ENCODE data around the gene MARF1. TPM values are rescaled to one million over a fixed set of nuclear protein-coding genes. Genes with fewer than 3 reads are reported as not detected.

Gene MARF1
- total RNA-seq, 3 donors from 2014 or later, result 60.1 to 162 (median 90.9) TPM

- H3K36me3 ChIP-seq (ENCODE audit: low read depth), result no peaks in the 10 kb centered on the region
- intact Hi-C loops (cut with DNase I, micrococcal nuclease), result no loop called here
- TF ChIP-seq CTCF (IDR thresholded peaks at IDR 0.05), result no peak
- H3K4me3 ChIP-seq, result no peak overlapping the region
- H3K9me3 ChIP-seq, result no peaks in the 10 kb centered on the region
- peaks cover 17% of the 10 kb centered on the region for H3K4me1 ChIP-seq (ENCODE audit: low read depth)
- DNase-seq (no peak), ATAC-seq (no peak)
Observed at GRCh38 chr16:15639061-15639568, 3.8 kb downstream of the MARF1 start.

DNA sequence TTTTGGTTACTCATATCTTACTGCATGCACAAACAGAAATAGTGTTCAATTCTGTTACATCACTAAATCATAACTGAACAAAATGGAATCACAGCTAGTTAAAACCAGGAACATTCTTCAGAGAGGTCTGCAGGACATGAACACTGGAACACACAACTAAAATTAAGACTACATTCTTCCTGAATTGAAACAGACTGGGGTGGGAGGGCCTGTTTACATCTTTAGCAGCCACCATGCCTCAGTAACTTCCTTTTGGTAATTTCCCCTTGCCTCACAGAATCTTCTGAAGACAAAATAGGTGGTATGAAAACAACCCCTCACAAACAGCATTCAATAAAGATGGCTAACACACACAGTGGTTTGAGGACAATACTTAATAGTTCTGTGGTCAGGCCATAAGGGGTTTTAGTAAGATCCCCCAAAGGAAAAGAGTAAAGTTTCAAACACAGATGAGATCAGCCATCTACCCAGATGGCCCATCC is 6.5 kb downstream of the MARF1 start:
- Histone ChIP-seq H3K4me3 (no peak overlapping the region), H3K36me3 (ENCODE audit: low read depth) (no peaks in the 10 kb centered on the region), H3K9me3 (no peaks in the 10 kb centered on the region), H3K4me1 (ENCODE audit: low read depth) (peaks cover 4% of the 10 kb centered on the region)
- TF ChIP-seq CTCF (IDR thresholded peaks at IDR 0.05), result no peak
- no peak for DNase-seq
- intact Hi-C loops (cut with DNase I, micrococcal nuclease), result no loop called here
- ATAC-seq, result peak; percentile 58

DNA sequence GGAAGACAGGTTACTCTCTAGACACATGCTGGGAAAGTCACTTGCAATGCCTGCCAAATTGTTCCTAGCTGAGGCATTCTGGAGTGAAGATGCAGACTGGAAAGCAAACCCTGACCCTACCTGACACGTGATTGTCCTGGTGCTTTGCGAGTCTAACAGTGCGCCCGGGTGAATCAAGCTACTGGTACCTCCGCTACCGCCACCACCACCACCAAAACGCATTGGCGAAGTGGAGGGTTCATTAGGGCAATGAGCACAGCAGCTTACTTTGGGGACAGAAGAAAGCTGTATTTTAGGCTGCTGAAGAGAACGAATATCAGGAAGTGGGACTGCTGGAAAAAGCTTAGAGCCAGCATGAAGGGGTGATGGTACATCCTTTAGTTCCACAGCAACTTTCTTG is 7.0 kb downstream of the MARF1 start:
- Histone ChIP-seq H3K4me1 (ENCODE audit: low read depth) (no peaks in the 10 kb centered on the region), H3K4me3 (no peak overlapping the region), H3K9me3 (no peaks in the 10 kb centered on the region), H3K36me3 (ENCODE audit: low read depth) (no peaks in the 10 kb centered on the region)
- no peak for TF ChIP-seq CTCF (IDR thresholded peaks at IDR 0.05)
- intact Hi-C loops (cut with DNase I, micrococcal nuclease), result no loop called here
- DNase-seq, result no peak
- ATAC-seq, result no peak

- Histone ChIP-seq H3K36me3 (ENCODE audit: low read depth) (peaks cover 5% of the 10 kb centered on the region), H3K4me3 (no peak overlapping the region), H3K9me3 (no peaks in the 10 kb centered on the region), H3K4me1 (ENCODE audit: low read depth) (no peaks in the 10 kb centered on the region)
- DNase-seq (no peak), ATAC-seq (no peak)
- TF ChIP-seq CTCF (IDR thresholded peaks at IDR 0.05), result no peak
- intact Hi-C loops (cut with DNase I, micrococcal nuclease), result no loop called here
Observed at GRCh38 chr16:15631730-15632409, 11.1 kb downstream of the MARF1 start.

- DNase-seq (no peak), ATAC-seq (no peak)
- H3K9me3 ChIP-seq, result no peaks in the 10 kb centered on the region
- no peak overlapping the region for H3K4me3 ChIP-seq
- H3K4me1 ChIP-seq (ENCODE audit: low read depth), result no peaks in the 10 kb centered on the region
- intact Hi-C loops (cut with DNase I, micrococcal nuclease), result no loop called here
- TF ChIP-seq CTCF (IDR thresholded peaks at IDR 0.05), result no peak
- H3K36me3 ChIP-seq (ENCODE audit: low read depth), result no peaks in the 10 kb centered on the region
Observed at GRCh38 chr16:15621889-15622288, 21.1 kb downstream of the MARF1 start.
